ENCODE data around the gene TUBB.

The TUBB gene

DNA sequence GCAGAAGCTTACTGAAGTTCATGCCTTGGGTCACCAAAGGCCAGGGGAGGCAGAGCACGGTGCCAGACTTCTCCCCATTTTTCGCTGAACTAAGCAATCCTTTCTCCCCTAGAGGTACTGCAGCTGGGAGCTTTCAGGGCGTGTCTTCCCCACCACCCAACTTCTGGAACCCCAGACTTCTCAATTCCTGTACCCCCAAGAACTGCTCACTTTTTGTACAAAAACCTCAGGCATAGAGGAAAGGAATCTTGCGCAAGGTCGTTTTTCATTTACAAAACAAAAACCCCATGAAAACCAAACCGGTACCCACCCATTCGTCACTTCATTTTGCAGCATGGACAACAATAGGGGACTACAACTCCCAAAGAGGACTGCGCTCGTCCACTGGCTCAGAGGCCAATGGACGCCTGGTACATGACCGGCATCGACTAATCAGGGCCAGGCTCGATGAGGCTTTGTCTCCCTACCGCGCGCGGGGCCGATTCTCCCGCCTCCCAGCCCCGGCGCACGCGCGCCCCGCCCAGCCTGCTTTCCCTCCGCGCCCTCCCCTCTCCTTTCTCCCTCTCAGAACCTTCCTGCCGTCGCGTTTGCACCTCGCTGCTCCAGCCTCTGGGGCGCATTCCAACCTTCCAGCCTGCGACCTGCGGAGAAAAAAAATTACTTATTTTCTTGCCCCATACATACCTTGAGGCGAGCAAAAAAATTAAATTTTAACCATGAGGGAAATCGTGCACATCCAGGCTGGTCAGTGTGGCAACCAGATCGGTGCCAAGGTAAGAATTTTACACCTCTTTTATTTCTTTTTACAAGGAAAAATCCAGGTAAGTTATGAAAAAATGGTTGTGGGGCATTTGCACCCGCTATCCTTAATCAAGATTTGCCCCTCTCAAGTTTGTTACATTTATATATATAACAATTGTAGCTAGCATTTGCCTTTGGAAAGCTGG lies at the start of gene TUBB:
Gene TUBB (plus strand): TSS at position 562 of the 947 bp plus-strand sequence. CDS start 155 bp downstream, at position 717.
- DNase-seq: peak; percentile 95 to 96

DNA sequence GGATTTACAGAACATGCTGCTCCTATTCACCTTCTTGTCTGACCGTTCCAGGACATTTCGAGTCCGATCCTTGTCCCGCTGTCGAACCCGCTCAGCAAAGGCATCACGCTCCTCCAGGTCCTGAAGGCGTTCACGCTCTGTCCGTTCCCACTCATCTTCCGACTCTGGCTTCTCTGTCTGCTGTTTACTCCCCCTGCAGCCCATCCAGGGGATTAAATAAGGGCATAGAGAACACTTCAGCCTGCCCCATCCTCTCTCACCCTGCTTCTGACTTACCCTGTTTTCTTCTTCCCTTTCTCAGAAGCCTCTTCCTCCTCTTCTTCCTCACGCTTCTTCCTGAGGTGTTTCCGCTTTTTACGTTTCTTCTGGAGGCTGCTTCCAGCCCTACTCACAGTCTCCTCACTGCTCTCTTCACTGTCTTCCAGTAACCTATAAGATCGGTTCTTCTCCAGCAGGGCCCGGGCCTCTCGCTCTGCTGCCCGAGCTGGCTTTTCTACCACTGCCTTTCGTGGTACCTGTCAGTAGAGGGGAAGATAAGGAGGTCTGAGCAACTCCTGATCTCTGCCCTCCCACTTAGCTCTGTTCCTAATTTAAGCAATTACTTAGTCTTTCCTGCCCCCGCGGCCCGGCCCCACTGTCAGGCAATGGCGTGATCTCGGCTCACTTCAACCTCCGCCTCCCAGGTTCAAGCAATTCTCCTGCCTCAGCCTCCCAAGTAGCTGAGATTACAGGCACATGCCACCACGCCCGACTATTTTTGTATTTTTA lies 49.2 kb upstream of the TUBB start:
- no peak for DNase-seq

DNA sequence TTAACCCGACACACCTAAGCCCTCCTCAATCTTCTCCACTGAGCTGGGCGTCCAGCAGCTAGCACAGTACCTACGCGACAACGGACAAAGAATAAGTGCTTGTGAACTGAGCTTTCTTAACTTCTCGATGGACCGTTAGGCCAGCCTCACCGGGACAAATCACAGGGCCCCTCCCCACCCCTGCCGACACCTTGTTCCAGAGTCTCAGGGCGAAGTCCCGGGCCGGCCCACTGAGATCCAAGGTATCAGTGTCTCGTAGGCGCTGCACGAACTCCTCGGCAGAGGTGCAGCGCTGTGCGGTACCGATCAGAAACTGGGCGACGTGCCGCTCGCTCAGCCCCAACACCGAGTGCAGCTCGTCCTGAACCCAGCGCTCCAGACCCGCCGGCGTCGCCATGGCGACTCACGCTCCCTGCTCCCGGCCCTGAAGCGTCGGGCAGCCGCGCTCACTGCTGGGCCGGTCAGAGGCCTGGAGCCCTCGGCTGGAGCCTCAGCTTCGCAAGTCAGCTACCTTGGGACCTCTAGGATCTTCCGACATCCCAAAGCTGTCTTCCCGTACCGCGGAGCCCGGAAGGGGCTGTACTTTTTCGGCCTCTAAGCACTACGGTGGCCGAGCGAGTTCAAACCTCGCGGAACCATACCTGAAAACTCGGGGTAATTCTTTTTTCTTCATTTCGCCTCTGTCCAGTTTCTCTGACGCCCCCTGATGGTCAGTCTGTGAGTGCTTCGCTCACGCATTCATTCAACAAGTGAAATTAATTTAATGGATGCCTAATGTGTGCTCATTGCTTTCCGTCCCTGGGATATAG lies 47.5 kb upstream of the TUBB start, which contains the start of gene DHX16:
Gene DHX16 (minus strand): TSS at position 562 of the 809 bp plus-strand sequence. CDS start 165 bp downstream, at position 397.
- DNase-seq: peak; percentile 91 to 94

DNA sequence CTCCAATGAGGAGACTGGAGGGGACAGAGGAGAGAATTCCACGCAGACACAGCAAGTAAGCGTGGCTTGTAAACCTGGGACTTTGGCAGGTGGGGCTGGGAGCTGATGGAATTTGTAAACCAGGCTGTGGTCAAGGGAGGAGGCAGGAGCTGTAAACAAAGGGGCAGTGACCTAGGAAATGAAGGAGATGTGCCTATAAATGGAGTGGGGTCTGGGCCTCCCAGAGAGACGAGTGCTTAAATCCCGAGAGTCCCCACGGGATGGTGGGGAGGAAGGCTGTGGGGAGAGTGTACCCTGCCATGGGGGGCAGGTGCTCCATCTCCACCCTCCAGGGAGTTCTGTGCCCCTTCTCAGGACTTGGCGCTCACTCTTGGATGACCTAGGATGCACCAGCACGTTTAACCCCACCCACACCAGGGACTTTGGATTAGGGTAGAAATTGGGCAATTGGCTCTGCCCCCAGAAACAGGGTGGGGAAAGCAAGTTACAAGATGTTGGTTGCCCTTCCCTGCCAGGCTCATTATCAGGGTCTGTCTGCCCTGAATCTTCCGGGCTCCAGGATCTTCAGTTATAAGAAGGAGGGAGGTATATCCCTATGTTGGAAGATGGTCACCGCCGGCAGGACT lies 43.4 kb upstream of the TUBB start:
- no peak for DNase-seq

DNA sequence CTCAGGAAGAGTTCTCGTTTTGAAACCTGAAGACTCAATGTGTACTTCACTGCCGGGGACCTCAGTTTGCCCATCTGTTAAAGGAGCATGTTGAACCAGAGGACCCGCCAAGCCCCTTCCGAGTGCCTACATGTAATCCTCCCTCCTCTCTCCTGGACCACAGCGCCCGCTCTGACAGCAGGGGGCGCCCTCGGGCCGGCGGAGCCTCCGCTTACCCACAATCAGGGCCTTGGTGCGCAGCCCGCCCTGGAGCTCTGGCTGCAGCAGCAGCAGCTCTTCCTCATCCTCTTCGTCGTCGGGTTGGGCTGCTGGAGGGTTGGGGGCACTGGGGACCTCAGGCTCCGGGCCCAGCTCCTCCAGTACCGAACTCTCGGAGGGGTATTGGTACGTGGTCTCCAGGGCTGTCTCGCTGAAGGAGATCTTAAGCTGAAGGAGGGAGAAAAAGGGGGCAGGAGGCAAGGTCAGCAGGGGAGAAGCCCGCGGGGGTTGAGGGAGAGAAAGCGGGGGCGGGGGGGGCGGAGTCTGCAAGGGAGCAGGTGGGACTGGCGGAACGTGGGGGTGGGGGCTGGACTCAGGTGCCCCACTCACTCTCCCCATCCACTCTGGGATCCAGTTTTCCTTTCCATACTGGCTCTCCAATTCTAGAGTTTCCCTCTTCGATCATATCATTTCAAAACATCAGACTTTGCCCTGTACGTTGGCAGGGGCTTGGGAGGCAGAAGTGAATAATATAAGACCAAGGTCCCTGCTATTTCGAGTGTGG lies 41.0 kb upstream of the TUBB start:
- peak; percentile 89 to 93 for DNase-seq

DNA sequence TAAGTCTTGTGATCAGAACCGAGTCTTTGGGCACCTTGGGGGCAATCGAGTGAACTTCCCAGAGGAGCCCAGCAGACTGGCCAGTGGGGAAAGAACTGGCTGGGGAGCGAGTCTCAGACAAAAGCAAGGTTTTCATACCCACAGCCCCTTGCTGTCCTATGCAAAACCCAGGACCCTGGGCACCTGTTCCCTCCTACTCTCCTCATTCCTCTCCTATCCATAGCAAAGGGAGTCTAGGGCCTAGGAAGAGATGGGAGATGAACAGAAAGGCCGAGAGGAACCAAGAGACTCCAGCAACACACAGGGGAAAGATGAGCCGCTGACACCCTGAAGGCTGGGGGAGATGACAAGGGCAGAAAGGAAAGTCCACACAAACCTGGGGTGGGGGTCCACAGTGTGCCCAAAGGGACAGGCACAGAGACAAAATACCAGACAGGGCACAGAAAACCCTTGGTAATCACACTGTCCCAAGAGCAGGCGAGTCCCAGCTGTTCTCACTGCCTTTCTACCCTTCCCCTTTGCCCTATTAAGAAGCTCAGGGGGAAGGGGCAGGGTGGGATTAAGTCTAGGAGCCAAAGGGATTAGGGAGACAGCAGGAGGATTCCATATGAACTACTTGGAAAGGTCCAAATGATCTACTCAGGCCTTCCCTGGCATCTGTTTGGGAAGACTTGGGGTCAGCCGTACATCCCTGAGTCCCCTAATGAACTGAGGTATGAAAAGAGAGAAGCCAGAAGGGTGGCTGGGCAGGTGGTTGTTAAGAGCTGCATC lies 40.2 kb upstream of the TUBB start:
- DNase-seq: no peak

DNA sequence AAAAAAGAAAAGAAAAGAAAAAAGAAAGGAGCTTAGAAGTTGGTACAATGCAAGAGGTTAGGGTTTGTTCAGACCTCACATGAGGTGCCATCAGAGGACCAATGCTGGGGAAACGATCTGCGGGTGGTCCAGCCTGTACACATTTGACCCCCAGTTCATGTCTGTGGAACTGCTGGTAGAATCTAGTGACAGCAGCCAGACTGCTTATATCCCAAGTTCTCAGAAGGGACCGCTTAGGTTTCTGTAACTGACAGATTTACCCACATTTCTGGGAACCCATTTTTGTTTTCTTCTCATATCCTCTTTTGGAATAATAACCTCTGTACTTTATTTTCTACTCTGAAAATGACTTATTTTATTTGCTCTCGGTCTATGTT lies 38.4 kb upstream of the TUBB start:
- no peak for DNase-seq

DNA sequence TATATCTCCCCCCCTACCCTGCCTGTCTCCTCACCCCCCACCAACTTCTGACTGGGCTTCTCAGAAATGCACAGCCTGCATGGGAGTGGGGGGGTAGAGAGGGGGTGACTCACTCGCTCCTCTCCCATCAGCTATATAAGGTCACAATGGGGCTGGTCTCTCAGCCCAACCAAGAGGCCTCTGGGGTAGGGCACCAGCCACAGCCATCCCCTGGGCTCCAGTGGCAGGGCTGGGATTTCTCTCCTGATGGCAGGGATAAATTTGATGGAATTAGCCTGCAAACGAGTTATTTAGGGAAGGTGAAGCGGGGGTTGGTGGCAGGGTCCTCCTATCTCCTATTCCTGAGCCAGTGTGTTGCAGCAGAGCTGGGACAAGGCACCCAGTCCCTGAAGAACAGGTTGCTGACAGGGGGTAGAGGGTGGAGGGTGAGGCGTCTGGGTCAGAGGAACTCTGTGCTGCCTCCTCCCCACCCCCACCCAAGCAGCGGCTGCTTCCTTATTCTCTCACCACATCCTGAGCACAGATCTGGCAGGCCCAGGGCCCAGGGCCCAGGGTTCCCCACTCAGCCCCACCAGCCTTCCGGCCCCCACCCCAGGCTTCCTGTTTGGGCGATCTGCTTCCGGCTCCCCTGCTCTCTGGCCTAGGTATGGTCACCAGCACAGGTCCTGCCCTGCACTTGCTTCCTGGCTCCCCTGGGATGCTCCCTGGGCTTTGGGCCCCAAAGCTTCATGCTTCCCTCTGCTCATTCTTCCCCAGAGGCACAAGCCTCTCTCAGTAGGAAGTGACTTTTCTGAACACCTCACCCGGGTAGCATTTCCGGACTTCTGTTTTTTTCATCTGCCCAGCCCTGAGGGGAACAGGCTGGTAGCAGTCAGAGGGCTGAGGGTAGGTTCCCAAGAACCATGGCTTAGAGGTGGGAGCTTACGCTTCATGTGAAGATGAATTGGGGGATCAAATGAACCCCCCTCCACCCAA lies 37.7 kb upstream of the TUBB start:
- DNase-seq: peak; percentile 90 to 91

DNA sequence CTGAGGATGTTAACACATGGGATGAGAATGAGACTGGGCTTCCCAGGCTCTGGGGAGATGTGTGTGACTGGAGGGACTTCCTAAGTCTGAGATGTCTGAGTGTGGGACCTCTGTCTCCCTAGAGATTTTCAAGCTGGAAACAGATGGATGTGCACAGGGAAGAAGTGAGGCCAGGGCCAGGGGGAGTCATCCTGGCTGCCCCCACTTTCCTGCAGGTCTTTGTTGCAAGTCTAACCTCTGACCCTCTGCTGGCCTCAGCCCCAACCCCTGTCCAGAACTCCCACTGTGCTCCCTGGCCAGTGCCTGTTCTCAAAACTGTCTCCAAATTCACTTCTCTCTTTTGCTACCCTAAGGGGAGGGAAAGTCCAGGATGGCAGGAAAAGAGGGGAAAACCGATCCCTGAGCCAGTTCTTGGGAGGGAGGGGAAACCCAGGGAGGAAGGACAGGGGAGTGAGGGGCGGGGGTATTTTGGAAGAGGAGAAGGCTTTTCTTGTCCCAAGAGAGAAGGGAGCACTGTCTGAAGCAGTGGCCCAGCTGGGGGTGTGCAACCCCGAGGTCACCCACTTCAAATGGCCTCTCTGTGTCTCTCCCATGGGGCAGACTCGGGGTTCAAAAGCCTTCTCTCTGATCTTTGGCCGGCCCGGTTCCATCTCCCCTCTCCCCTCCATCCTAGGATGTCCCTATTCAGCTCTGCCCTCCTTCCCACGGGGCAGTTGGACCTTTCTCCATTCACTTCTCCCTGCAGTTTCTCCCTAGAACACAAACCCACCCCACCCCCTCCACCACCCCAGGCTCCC lies 36.8 kb upstream of the TUBB start:
- no peak for DNase-seq

DNA sequence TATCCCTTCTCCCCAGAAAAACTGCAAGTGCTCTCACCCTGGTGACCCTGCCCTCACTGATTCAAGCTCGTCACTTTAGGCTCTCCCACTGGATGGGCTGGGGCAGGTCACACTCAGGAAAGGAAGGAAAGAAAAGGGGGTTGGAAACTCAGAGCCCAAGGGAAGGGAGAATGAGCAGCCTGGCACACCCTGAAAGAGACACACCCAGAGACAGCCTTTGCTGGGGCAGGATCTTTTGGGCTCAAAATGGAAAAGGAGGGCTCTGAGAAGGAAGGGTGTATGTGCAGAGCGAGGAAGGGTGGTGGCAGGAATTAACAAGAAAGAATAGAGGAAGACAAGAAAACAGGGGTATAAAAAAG lies 36.2 kb upstream of the TUBB start:
- no peak for DNase-seq

DNA sequence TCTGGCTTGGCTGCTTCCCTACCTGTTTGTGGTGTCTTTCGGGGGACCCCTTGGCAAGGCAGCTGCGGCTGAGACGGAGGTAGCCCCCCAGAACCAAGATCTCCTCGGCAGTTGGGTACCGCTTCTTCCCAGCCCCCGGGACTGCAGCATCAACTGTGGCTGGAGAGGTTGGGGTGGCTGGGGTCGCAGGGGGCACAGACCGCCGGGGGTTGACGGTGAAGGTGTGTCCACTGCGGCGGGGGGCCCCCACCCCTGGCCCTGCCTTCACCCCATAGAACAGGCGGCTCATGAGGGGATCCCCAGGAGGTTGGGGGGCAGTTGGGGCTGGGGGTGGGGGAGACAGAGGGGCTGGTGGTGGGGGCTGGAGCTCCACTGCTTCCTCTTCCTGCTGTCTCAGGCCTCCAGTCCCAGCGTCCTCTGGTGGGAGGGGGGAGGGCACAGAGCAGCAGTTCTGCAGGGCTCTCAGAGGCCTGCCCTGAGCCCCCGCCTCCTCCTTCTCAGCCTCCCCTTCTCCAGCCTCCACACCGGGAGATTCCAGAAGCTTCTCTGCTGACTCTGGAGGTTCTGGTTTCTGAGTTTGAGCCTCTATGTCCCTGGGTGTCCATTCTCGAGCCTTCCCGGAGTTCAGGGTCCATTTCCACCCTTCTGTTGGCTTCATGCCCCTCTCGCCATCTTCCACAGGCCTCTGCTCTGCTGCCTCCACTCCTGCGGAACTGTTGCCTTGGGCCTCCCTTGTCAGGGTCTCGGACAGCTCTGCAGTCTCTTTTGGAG lies 35.6 kb upstream of the TUBB start:
- DNase-seq: peak; percentile 60 to 63

DNA sequence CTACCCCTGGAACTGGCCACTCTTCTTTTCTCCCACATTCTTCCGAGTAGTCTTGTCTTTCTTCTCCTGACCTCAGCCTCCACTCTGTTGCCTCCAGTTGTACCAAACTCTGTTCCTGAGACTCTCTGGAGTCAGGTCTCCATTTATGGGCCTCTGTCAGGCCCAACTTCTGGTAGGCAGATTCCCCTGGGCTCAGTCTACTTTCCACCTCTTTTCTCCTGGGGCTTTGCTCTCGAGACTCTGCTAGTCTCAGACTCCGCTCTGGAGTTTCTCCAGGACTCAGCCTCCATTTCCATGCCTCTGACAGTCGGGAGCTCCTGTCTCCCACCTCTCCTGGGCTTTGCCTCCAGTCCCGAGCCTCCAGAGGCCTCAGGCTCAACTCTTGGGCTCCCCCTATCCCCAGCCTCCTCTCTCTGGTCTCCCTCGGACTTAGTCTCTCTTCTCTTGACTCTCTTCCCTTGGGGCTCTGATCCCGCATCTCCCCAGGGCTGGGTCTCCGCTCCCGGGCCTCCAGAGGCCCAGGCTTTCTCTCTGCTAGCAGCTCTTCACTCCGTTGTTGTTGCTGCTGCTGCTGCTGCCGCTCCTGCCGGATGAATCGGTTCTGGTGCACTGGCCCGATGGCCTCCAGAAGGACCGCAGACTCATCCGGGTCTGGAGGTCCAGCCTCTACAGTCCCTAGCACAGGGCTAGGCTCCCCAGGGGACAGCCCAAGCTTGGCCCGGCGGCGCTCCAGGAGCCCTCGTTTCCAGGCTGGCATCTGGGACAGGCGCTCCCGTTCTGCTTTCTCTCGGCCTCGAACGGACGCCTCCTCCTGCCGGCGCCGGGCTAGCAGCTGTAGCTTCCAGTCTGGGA lies 34.8 kb upstream of the TUBB start:
- peak in 1 of 2 donors; percentile 33 for DNase-seq

DNA sequence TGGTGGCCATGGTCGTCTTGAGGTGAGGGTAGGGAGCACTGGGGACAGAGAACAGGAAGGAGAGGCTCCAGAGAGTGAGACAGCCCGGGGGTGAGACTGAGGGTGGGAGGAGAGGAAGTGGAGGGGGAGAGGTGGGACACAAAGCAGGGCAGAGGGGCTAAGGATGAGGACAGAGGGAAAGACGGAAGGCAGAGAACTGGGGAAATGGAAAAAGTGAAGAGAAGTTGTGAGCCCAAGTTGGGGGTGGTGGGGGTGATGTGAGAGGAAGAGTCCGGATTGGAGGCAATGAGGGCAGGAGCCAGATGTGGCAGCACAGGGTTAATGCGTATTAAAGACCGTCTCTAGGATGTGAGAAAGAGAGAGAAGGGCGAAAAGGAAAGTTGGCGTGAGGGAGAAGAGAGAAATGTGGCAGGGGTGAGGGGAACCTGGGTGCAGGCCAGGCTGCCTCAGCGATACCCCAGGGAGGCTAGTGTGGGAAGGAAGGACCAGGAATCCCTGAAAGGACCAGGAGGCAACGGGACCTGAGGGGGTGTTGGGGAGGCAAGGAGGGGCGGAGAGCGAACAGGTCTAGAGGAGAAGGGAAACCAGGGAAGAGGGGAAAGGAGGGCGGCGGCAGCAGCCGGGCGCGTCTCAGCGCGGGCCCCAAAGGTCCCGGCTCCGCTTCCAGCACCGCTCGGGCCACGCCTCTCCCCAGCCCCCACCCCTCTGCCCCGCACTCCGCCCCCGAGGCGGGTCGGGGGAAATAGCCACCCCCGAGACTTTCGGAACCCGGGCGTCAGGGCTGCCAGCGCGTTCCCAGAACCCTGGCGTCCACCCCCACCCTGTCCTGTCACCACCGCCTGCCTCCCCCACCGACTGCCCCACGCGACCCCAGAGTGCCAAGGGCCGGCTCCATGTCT lies 33.9 kb upstream of the TUBB start, which contains the start of gene PPP1R18:
Gene PPP1R18 (minus strand): TSS at position 637 of the 899 bp plus-strand sequence. CDS start 627 bp downstream, at position 10.
- peak; percentile 84 to 87 for DNase-seq

DNA sequence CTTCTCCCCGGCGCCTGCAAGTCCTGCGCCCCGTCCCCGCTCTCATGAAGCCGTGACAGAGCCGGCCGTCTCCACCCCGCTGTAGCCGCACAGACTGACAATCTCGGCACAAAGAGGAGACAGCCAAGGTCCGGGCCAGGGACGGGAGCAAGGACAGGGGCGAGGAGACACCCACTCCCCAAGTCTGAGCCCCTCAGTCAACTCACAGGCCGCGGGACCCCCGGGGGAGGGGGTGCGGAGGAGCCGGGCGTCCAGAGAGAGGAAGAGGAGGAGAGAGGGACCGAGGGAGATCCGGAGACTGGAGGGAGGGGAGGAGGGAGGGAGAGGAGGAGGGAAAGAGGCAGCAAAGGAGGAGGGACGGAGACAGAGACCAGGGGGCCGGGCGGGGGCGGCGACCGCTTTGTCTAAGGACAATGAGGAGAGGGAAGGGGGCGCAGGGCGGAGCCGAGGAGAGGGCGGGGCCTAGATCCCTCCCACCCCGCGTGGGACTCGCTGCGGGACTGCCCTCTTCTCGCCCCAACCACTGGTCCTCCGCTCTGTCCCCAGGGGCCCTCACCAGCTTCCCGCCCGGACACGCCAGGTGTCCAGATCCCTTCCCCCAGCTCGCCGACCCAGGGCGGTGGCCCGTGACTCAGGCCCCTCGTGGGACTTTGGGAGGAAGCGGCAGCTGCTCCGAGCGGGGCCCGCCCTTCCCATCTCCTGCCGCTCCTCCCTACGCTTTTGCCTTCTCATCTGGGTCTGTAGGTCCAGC lies 33.1 kb upstream of the TUBB start:
- peak; percentile 83 to 86 for DNase-seq

All from CD4-positive, alpha-beta T cell treated with Interferon alpha-2 for 1 hour (primary cell).